NAMALWA (cell line): ENCODE results near the gene CDH13.

Experiments
- DNase-seq: peaks from one replicate; pipeline ENCODE4 v3.0.0-alpha.2; 2015; ENCODE audit warnings: low spot score

Gene CDH13

DNA sequence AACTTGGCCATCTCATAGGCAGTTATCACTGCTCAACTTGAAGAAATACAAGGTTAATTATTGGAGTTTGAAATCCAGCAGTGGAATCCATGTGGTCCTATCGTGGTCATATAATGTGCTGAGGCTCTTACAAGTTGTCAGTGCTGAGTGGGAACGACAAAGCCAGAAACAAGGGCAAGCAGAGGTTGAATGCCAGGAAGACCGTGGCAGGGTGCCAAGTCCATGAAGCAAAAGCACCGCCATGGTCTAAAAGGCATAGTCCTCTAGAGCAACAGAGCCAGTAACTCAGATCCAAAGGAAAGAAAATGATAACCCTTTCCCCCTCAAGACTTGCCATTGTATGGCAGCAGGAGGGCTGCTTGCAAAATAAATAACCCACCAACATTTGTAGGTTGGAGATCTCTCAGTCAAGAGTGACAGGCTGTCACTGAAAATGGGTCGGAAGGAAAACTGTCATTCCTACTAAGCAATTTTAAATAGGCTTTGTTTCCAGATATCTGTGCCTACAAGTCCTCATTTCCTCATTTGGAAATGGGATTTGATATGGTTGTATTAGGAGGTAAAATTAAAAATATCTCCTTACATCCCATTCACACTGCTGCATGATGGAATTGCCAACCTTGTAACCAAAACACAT is 1144.7 kb downstream of the CDH13 start:
- no peak for DNase-seq

DNA sequence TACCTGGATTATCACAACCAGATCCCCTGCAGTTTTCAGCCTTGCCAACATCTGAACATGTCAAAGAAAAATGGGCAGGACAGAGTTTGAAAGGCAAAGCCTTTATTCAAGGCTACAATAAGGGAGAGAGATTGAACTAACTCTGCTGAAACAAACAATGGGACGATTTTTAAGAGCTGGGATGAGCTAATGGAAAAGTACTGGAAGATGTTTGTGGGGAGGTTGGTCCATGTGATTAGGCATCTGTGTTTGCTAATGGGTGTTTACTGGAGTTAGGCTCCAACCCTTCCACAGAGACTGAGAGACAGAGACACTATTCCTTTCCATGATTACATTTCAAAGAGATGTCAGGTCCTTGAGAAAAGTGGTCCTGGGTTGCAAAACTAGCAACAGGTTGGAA is 1146.0 kb downstream of the CDH13 start:
- no peak for DNase-seq

DNA sequence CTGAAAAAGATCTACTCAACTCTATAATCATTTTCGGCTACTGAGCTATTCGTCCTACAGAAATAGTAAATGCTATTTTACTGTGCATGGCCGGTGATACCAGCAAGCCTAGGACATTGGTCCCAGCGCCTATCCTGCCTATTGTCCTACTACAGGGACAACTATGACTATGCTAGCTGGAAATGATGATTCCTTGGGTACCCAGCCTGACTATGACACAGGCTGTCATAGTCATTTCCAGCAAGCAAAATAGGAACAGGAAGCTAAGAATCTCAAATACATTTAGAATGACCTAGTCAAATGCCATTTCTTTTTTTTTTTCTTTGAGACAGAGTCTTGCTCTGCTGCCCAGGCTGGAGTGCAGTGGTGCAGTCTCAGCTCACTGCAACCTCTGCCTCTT is 1147.3 kb downstream of the CDH13 start:
- DNase-seq, result no peak

DNA sequence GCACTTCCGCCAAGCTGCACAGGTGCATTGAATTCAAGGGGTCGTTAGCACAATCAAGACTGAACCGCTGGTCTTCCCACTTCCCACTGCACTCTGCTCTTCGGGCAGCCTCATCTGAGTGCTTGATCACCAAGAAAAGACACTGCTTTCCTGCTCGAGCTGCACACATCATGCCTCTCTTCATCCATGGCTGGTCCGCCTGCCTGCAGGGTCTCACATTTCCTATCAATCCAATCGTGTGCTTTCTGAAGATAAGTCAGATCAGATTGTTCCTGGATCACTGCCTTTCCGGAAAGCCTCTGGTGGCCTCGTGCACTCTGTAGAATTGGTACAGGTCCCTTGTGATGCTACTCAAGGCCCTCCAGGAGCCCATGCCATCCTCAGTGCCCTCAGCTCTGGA is 1150.2 kb downstream of the CDH13 start:
- DNase-seq, result no peak

DNA sequence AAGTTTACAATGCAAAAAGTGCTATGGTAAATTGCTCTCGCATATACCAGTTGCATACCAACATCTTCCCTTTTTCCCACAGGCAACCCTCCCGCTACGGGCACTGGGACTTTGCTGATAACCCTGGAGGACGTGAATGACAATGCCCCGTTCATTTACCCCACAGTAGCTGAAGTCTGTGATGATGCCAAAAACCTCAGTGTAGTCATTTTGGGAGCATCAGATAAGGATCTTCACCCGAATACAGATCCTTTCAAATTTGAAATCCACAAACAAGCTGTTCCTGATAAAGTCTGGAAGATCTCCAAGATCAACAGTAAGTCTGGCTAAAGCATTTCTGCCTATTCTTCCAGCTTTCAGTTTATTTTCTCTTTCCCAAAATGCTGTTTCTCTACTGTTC is 1153.1 kb downstream of the CDH13 start:
- DNase-seq, result no peak

DNA sequence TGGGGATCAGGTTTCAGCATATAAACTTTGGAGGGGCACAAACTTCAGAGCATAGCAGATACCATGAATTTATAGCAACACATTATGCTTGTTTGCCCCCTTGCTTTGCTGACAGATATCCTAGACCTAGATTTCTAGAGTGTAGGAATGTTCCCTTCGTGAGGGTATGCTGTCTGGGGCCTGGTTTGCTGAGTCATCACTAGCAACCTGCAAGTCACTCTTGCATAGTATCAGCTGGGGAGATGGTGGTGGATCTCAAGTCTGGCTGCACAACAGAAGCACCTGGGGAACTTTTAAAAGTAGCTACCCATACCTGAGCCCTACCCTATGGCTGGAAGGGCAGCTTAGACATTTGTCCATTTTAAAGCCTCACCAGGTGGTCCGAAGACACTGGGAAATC is 1158.7 kb downstream of the CDH13 start:
- no peak for DNase-seq

DNA sequence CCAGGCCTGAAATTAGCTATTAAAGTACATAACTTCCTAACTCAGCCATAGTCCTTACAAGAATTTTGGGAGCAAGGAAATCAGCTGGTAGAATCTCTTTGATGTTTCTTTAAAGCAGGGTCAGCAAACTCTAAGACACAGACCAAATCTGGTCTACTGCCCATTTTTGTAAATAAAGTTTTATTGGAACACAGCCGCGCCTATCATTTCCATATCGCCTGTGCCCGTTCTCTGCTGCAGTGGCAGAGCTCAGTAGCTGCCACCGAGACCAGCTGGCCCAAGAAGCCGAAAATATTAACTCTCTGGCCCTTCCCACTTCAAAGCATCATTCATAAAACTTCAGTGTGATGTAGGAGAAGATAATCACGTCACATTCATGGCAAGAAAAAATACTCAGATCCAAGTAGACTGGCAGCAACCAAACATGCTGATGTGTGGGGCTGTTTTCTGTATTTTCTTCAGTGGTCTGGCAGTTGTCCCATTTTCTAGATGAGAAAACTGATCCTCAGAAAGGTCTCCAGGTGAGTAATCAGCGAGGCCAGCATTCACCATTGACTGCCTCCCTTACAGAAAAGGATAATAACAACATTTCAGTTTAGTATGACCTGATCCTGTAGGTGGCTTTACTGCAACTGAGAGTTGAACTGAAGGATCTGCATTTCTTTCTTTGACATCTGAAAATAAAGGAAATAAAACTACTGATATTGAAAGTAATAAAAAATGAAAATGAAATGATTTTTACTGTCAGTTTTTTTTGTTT is 1163.1 kb downstream of the CDH13 start:
- no peak for DNase-seq

DNA sequence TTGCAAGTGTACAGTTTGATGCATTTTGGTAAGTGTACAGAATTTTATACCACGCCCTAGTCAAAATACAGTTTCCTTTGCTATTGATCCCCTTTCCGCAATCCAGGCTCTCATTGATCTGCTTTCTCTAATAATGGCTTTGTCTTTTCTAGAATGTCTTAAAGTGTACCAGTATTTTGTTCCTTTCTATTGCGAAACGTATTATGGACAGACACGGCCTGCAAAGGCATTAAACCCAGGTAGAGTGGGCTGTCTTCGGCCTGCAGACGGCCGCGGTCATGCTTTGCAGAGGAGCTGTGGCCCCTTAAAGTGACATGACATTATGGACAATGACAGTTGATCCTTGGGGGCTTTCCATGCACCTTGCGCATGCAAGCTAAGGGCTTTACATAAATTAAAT is 1165.1 kb downstream of the CDH13 start:
- no peak for DNase-seq

DNA sequence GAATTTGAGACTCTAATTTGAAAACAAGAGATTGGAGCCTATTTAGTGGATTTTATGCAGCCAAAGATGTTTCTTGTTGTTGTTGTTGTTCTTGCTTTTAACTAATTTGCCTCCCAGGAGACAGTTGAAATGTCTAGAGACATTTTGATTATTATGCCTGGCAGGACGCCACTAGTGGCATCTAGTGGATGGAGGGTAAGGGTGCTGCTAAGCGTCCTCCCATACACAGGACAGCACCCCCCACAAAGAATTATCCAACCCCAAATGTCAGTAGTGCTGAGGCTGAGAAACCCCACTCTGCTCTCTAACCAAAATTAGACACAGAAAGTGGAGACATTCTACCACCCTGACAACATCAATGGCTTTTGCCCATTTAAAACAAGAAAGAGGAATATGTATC is 1165.6 kb downstream of the CDH13 start:
- DNase-seq, result peak; percentile 7

DNA sequence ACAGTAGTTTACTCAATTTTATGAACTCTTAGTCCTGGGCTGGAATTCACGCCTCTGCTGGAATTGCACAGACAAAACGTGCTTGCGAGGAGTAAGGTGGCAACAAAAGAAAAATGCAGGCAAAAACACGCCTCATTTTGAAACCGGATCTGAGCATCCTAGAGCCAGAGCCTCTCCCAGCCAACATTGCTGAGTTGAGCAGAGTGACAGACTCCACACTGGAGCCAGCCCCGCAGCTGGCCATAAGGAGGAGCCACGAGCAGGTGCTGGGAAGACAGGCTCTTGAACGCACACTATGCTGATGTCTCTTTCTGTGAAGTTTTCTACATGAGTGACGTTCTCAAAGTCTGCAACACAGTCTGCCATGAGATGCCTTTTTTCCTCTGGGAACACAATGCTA is 1166.4 kb downstream of the CDH13 start:
- no peak for DNase-seq

DNA sequence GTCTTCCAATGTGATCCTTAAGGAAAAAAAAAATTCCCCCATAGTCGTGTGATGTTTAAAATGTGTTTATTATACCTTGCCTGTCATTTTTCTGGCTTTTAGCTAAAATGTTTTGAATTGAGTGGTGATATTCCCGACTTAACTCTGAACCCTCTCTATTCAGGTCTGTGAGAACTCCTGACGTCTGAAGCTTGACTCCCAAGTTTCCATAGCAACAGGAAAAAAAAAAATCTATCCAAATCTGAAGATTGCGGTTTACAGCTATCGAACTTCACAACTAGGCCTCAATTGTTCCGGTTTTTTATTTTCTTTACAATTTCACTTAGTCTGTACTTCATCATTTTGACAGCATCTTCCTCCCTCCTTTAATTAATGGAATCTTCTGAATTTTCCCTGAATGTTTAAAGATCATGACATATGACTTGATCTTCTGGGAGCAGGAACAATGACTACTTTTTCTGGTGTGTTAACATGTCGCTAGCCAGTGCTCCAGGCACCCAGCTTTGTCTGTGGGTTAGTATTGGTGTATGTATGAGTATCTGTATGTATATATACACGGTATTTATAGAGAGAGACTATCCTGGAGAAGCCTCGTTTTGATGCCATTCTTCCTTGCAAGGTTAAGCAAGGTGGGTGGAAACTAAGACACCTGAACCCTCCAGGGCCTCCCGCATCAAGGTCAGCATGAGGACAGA is 1168.2 kb downstream of the CDH13 start:
- no peak for DNase-seq

DNA sequence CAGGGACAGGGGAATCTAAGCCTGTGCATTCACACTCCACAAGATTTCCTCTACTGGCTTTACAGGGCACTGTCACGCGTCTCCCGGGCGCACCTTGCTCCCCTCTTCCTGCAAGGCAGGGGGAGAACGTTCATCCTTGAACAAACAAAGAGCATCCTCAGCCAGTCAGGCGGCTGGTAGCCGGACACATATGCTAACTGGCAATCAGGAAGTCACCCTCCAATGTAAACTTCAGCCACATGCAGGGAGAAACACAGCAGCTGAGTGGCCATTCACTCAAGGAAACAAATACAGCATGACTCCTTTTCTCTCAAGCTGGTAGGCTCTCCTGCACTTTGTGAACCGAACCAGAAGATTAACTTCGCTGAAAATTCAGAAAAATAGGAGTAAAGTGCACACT is 1170.2 kb downstream of the CDH13 start:
- no peak for DNase-seq

DNA sequence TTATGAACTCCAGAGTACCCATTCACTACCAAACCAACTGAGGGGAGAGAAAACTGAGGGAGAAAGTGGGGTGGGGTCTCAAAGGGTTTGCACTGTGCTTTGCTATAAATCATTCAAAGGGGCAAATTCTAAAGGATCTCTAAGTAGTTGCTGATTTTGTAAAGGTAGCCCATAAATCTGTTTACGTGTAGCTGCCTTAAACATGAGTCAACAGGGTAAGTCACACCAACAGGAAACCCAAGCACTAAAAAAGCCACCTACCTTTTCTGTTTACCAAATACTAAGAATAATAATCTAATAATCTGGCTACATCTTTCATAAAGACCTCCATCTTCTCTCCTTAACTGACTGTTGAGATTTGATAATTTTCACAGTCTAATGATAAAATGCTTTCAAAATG is 1172.6 kb downstream of the CDH13 start:
- no peak for DNase-seq

DNA sequence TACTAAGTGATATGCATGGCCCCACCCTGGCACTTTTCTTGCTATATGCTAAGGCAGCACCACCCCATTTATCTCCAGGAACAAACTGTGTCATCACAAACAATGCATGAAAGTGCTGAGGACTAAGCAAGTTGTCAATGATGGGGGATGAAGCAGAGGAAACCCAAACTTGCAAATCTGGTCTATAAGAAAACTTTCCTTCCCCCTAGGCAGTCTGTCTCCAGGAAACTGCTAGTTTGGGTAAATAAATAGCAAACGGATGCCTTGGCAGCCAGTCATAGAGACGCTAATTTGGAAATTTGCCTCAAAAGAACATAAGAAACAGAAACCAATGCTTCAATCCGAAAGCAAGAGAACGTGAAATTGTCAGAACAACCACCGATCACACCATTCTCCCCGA is 1175.4 kb downstream of the CDH13 start:
- no peak for DNase-seq

DNA sequence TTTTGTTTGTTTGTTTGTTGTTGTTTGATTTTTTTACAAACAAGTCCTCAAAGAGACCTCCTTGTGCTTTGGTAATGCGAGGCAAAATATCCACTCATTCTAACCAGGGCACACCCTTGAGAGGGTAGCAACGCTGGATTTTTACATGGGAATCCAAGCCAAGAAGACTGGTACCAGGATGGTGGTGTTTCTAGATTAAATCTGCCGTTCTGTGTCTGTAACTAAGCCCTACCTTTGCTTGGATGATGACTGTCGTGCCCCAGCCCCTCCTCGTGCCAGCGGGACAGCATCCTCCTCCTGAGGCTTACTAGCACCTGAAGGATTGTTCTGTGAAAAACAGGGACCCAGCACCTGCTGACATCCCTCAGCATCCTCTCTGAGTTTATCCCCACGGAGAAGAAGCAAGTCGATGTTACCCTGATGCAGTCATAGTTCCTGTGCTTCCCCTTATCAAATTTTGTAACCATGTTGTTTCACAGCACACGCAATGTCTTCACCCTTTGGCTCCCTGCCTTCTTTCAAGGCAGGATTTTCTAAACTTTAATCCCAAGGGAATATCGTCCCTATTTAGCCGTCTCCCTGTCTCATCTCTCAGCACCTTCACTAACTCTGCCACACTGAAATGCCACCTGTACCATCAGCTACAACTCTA is 1175.9 kb downstream of the CDH13 start:
- DNase-seq, result no peak

DNA sequence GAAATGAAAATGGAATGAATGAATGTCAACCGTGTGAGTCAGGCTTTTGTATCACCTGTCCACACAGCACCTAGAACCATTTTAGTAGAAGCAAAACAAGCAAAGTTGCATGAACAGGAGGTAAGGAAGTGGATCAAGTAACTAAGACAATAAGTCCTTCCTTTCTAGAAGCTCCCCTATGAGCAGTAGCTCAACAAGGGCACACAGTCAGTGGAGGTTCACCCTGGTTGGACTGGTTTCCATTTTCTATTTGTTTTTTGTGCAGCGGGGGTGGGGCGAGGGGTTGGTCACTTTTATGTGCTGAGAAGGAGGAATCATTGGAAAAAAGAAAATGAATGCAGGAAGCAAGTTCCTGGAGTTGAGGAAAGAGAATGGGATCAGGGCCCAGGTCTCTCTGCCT is 1177.0 kb downstream of the CDH13 start:
- DNase-seq, result no peak

DNA sequence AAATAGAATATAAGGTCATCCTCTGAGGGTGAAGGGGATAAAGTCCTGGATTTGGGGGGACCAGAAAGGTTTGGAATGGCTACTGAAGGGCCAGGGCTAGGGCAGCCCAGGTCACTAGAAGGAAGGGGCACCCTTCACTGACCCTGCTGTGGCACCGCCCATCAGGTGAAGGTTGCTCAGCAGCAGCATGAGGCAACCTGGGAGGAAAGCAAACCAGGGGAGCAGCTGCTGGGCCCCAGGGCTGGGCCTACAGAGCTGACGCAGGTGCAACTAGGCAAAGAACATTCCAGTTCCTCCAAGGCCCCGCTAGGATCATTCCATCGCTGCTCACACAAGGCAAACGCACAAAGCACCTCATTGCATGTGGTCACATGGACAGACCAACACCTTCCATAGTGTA is 1177.6 kb downstream of the CDH13 start:
- no peak for DNase-seq

DNA sequence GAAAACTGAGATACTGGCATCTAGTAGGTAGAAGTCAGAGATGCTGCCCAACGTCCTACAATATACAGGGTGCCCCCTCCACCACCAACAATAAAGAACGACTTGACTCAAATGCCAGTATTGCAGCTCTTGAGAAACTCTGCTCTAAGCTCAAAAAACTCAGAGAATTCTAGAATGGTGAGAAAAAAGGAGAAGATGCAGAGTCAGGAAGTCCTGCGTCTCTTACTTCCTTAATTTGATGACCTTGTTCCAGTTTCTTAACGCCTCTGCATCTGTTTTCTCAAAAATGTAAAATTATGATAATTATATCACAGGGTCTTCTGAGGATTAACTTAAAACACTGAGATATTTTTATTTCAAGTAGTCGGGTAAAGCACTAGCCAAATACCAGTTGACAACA is 1179.3 kb downstream of the CDH13 start:
- DNase-seq, result peak; percentile 47

DNA sequence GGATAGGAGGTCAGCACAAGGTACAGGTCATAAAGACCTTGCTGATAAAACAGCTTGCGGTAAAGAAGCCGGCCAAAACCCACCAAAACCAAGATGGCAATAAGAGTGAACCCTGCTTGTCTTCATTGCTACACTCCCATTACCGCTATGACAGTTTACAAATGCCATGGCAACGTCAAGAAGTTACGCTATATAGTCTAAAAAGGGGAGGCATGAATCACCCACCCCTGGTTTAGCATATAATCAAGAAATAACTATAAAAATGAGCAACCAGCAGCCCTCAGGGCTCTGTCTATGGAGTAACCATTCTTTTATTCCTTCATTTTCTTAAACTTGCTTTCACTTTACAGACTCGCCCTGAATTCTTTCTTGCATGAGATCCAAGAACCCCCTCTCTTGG is 1180.0 kb downstream of the CDH13 start:
- DNase-seq, result peak; percentile 14

DNA sequence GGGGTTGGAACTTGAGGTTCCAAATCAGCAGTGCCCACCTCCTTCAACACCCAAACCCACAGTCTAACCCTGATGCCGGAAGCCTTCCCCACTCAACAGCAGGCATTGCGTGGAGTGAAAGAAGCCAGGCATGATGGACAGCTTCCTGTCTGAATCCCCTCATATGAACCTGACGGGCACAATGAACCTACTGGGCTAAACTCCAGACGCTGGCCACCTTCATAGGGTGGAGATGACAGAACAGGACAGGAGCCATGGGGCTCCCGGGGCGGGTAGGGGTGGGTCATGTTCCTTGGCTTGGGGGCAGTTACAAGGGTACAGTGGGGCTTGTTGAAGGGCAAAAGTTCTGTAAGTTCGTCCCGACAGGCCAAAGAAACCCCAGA is 1180.5 kb downstream of the CDH13 start:
- no peak for DNase-seq

DNA sequence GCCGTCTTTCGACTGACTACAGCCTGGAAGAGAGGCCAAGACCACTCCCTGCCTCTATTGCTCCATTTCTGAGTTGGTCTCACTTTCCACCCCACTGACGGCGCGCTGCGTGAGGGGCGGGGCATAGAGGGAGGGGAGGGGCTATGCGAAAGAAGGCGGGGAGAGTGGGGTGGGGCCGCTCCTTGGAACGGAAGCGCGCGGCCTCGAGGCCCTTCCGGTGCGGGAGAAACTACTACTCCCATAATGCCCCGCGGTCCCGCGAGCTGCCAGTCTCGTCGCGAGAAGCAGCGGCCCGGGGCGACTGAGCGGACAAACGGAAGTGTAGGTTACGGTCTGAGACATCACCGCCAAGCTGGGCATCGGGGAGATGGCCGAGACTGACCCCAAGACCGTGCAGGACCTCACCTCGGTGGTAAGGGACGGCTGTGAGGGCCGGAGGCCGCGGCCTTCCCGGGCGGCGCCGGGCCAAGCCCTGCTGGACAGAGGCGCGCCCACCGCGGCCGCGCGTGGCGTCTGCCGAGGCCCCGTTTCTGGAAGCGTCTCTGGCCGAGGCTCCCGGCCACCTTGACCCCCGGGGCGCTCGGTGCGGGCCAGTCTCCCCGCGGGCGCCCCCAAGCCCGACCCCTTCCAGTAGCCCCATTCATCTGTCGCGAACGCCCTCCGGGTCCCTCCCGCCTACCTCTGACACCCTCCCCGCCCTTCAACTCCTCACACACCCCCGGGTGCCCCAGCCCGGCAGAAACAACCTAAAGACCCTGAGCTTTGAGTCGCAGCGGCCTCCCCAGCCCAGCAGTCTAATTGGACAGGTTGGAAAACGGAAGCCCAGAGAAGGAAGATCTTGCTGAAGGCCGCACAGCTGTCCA is 1181.2 kb downstream of the CDH13 start, which contains the start of gene HSBP1:
HSBP1 (plus strand) TSS at position 269 of the 863 bp plus-strand sequence; CDS start at position 368, 99 bp downstream.
- peak; percentile 95 for DNase-seq

DNA sequence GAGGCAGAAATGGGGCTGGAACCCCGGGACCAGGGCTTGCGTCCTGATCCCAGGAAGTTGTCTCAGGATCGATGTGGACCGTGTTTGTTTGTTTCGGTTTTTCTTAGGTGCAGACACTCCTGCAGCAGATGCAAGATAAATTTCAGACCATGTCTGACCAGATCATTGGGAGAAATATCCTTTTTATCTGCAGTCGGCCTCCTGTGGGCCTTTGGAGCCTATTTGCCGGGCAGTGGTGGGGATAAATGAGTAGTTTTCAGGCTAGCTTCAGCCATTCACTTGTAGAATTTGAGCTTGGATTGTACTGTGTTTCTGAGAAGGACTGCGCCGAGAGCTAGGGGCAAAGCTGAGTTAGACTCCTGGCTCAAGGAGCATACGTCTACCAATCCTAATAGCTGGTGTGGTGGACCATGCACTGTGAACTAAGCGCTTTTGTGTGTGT is 1181.8 kb downstream of the CDH13 start:
- no peak for DNase-seq
